ENCODE measurements around the gene TEP1. TPM values are rescaled to one million over a fixed set of nuclear protein-coding genes. Genes with fewer than 3 reads are reported as not detected.
A peak's percentile ranks its signal among the peaks of the same experiment; 100 is the strongest.

The TEP1 gene
- total and polyA plus RNA-seq, 2 of the 13 experiments (the other 11 are each of a cell fraction or from before 2014, with no cell fraction given), result 11.0 to 12.8 TPM

DNA sequence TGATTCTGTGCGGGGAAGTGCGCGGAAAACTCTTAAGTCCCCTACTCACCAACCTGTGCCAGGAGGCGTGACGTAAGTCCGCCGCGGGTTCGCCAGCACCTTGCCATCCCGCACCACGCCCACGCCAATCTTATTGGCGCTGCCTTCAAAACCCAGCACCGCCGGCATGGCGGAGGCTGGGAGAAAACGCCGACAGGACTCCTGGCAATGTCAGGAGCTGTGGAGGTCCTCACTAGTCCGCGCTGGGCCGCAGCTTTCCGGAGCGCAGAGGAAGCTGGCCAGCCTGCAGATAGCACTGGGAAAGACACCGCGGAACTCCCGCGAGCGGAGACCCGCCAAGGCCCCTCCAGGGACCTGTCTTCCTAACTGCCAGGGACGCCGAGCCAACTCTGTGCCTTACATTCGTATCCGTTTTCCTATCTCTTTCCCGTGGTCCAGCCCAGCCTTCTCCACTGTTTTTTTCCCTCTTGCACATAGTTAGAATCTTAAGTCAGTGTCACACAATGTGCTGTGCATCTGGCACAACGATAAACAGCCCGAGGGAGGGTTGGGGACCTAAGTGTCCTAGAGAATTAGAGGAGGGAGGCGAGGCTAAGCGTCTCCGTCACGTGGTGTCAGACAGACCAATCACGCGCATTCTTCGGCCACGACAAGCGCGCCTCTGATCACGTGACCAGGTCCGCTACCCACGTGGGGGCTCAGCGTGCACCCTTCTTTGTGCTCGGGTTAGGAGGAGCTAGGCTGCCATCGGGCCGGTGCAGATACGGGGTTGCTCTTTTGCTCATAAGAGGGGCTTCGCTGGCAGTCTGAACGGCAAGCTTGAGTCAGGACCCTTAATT is 41.4 kb upstream of the TEP1 start, which contains the start of the genes APEX1 and OSGEP (continued):
- TF ChIP-seq ZNF18 (CRISPR knock-in tag; IDR thresholded peaks at IDR 0.05; ENCODE audit: insufficient replicate concordance), result peak; percentile 68
- TF ChIP-seq FOSL1 (CRISPR knock-in tag; IDR thresholded peaks at IDR 0.05; ENCODE audit: borderline replicate concordance), result no peak
- 0 out of 2 replicates have a peak, but pooled peaks have one; percentile 5 for TF ChIP-seq HNF4G (IDR thresholded peaks at IDR 0.05; ENCODE audit: borderline replicate concordance, low read depth, low read length)
- no peak for TF ChIP-seq HNF4G (CRISPR knock-in tag; IDR thresholded peaks at IDR 0.05; ENCODE audit: borderline replicate concordance, low read depth)
- TF ChIP-seq ZNF232 (CRISPR knock-in tag; IDR thresholded peaks at IDR 0.05; ENCODE audit: borderline replicate concordance), result peak; percentile 77; the same call in 1 of the 2 replicates
- peak; percentile 50; the same call in 1 of the 2 replicates for TF ChIP-seq ZSCAN31 (CRISPR knock-in tag; IDR thresholded peaks at IDR 0.05; ENCODE audit: low read depth)
- peak; percentile 25 for TF ChIP-seq ARID5B (CRISPR knock-in tag; IDR thresholded peaks at IDR 0.05)
- peak; percentile 81; the same call in 1 of the 2 replicates for TF ChIP-seq CREBL2 (CRISPR knock-in tag; IDR thresholded peaks at IDR 0.05; ENCODE audit: borderline replicate concordance)
- TF ChIP-seq ZNF326 (CRISPR knock-in tag; IDR thresholded peaks at IDR 0.05; ENCODE audit: borderline replicate concordance), result no peak
- peak; percentile 76 for TF ChIP-seq GATAD2A (CRISPR knock-in tag; IDR thresholded peaks at IDR 0.05)
- TF ChIP-seq, protein P1, sequence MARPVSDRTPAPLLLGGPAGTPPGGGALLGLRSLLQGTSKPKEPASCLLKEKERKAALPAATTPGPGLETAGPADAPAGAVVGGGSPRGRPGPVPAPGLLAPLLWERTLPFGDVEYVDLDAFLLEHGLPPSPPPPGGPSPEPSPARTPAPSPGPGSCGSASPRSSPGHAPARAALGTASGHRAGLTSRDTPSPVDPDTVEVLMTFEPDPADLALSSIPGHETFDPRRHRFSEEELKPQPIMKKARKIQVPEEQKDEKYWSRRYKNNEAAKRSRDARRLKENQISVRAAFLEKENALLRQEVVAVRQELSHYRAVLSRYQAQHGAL (CRISPR knock-in tag; IDR thresholded peaks at IDR 0.05; ENCODE audit: not compliant biosample characterization), result no peak
- peak; percentile 92 for TF ChIP-seq PHF20 (CRISPR knock-in tag; IDR thresholded peaks at IDR 0.05)
- no peak for TF ChIP-seq ZNF850 (CRISPR knock-in tag; conservative IDR thresholded peaks at IDR 0.05)
- no peak for TF ChIP-seq ATM (IDR thresholded peaks at IDR 0.05; ENCODE audit: borderline replicate concordance)
- TF ChIP-seq, protein P2, sequence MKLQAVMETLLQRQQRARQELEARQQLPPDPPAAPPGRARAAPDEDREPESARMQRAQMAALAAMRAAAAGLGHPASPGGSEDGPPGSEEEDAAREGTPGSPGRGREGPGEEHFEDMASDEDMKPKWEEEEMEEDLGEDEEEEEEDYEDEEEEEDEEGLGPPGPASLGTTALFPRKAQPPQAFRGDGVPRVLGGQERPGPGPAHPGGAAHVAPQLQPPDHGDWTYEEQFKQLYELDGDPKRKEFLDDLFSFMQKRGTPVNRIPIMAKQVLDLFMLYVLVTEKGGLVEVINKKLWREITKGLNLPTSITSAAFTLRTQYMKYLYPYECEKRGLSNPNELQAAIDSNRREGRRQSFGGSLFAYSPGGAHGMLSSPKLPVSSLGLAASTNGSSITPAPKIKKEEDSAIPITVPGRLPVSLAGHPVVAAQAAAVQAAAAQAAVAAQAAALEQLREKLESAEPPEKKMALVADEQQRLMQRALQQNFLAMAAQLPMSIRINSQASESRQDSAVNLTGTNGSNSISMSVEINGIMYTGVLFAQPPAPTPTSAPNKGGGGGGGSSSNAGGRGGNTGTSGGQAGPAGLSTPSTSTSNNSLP (IDR thresholded peaks at IDR 0.05; ENCODE audit: low read depth, low read length), result 0 out of 2 replicates have a peak, but pooled peaks have one; percentile 24
- peak; percentile 77 for TF ChIP-seq JARID2 (CRISPR knock-in tag; IDR thresholded peaks at IDR 0.05; ENCODE audit: insufficient replicate concordance)
- no peak for TF ChIP-seq POLR2AphosphoS2 (IDR thresholded peaks at IDR 0.05; ENCODE audit: low read depth, low read length)
- peak; percentile 92 for TF ChIP-seq MTA1 (CRISPR knock-in tag; IDR thresholded peaks at IDR 0.05; ENCODE audit: borderline replicate concordance)
- peak; percentile 67; the same call in 1 of the 2 replicates for TF ChIP-seq HIVEP1 (CRISPR knock-in tag; IDR thresholded peaks at IDR 0.05)
